GM06990 (cell line): ENCODE measurements around the gene CD200R1L.

ENCODE experiments used
- DNase-seq: peaks from one replicate; pipeline ENCODE4 v3.0.0-alpha.2; 2011; ENCODE audit not compliant: insufficient read length; ENCODE audit errors: extremely low read depth
- H3K27me3 ChIP-seq: replicated peaks from 2 replicates; pipeline ENCODE4 v1.6.0; 2011; ENCODE audit warnings: low read length; ENCODE audit not compliant: control insufficient read depth, insufficient read depth
- H3K36me3 ChIP-seq: 2 replicates; pipeline ENCODE4 v1.5.1; 2011; ENCODE audit warnings: low read length; ENCODE audit not compliant: control insufficient read depth, insufficient read depth
- H3K4me3 ChIP-seq: replicated peaks from 2 replicates; pipeline ENCODE4 v1.5.1; 2011; ENCODE audit warnings: low read depth, mild to moderate bottlenecking, control low read depth, low read length
- TF ChIP-seq, protein P1 (sequence below): IDR thresholded peaks from 2 replicates; pipeline ENCODE4 v1.5.1; 2011; ENCODE audit warnings: low read length, control low read depth, mild to moderate bottlenecking, inconsistent platforms; ENCODE audit not compliant: insufficient read depth, poor library complexity, severe bottlenecking

The CD200R1L gene

DNA sequence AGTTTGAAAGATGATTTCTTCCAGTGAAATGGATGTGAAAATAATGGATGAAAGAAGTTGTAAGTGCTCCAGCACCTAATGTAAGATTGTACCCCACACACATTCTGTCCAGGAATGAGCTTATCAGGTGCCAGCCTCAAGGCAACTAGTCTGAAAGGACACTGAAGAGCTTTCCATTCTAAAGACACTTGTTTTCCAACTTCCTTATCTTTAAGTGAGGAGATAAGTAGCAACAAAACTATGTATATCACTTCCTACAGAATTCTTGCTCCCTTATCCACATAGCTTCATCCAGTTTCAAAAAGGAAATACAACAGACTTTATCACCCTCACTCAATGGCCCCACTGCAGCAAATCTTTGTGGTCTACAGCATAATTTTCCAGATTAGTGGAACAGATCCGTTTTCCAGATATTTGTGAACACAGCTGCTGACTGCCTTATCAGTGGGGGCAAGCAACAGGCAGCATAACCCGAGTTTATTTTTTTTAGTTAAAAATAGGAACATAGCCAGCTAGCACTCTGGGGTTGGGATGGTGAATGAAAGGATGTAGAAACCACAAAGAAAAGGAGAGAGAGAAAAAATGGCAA, 60.6 kb downstream of the CD200R1L start:
- no peaks in the 10 kb centered on the region for H3K27me3 ChIP-seq
- TF ChIP-seq, protein P1, sequence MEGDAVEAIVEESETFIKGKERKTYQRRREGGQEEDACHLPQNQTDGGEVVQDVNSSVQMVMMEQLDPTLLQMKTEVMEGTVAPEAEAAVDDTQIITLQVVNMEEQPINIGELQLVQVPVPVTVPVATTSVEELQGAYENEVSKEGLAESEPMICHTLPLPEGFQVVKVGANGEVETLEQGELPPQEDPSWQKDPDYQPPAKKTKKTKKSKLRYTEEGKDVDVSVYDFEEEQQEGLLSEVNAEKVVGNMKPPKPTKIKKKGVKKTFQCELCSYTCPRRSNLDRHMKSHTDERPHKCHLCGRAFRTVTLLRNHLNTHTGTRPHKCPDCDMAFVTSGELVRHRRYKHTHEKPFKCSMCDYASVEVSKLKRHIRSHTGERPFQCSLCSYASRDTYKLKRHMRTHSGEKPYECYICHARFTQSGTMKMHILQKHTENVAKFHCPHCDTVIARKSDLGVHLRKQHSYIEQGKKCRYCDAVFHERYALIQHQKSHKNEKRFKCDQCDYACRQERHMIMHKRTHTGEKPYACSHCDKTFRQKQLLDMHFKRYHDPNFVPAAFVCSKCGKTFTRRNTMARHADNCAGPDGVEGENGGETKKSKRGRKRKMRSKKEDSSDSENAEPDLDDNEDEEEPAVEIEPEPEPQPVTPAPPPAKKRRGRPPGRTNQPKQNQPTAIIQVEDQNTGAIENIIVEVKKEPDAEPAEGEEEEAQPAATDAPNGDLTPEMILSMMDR: no peak
- no peaks in the 10 kb centered on the region for H3K36me3 ChIP-seq
- DNase-seq: no peak
- H3K4me3 ChIP-seq: no peak overlapping the region

DNA sequence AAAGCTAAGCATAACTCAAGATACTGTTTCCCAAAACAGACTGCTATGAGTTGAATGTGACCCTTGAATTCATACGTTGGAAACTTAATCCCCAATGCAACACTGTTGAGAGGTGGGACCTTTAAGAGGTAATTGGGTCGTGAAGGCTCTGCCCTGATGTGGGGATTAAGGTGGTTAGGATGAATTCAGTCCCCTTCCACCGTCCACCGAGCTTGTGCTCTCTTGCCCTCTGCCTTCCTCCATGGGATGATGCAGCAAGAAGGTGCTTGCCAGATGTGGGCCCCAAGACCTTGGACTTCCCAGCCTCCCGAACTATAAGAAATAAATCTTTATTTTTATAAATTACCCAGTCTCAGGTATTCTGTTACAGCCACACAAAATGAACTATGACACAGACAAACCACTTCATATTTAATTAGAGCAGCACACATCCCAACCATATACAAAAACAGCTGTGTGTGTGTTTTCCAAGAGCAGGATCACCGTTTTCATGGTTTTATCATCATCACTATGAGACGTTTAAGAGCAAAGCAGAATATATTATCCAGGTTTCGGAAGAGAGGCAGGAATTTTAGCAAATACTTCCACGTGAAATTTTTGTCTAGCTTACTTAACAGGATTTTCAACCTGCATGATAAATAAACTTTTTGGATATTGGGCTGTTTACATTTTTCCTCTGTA, 61.2 kb downstream of the CD200R1L start:
- Histone ChIP-seq H3K27me3 (no peaks in the 10 kb centered on the region), H3K36me3 (no peaks in the 10 kb centered on the region), H3K4me3 (no peak overlapping the region)
- no peak for DNase-seq
- TF ChIP-seq, protein P1: no peak

DNA sequence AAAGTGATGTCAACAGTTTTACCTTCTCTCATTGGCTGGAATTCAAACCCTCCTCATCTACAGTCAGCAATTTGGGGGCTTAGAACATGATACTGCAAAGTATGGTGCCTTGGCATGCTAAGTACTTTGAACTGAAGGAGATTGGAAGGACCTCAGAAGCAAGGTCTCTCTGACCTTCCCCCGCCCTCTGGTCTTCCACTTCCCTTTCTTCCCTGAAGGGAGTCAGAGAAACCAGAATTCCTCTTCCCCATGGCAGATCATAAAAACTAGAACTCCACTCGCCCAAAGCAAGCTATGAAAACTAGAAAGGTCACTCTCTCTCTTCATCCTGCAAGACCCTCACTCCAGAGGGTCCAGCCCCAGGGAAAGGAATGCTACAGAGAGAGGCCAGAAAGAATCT, 64.2 kb downstream of the CD200R1L start:
- TF ChIP-seq, protein P1: no peak
- Histone ChIP-seq H3K36me3 (no peaks in the 10 kb centered on the region), H3K4me3 (no peak overlapping the region), H3K27me3 (no peaks in the 10 kb centered on the region)
- DNase-seq: no peak

DNA sequence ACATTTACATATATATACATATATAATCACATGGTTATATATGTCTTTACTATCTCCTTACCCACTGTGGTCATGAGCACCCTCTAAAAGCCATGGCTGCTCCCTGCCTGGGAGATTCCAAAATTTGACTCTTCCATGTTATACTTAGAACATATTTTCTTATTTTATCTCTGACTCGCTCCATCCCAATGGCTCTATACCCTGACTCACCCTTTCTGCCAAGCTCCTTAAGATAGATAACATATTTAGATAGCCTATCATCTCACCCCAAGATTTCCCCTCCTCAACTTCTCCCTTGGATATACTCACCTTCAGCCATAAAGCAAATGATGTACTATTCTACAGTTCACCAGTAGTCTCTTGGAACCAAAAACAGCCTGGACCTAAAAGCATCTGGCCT, 65.1 kb downstream of the CD200R1L start:
- TF ChIP-seq, protein P1: no peak
- DNase-seq: no peak
- H3K36me3 ChIP-seq: no peaks in the 10 kb centered on the region
- no peaks in the 10 kb centered on the region for H3K27me3 ChIP-seq
- no peak overlapping the region for H3K4me3 ChIP-seq

DNA sequence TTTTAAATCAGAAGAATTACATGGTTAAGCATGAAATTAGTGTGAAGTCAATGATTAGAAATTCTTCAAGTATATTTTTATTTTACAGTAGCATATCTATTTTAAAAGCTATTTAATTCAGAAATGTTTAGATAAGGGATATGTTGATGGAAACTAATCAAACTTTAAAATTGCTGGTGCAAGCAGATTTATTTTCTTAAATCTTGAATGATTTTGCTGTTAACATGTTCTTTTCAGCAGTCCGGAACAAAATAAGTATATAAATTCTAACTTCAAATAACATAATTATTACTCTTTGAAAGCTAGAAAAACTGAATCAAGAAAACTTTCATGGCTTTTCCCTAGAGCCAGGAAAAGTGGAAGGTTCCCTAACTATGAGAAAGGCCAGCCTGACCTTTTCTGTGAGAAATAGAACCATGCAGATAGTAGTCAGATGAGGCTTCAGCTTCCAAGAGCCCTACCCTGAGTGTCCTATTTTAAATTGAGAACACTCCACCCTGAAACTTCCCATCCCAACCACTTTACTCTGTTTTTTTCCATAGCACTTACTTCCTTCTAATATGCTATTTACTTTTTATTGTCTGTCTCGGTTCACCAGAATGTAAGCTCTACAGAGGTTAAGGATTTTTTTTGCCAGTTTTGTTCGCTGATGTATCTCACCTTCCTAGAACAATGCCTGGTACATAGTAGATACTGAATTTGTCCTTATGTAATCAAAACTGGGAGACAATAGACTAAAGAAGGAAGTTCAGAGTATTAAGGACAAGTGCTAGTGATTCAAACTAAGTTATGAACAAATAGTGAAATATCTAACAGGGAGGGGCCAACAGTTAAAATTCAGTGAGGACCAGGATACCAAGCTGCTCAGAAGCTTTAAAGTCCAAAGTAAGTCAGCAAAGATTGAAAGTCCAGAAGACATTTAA, 66.8 kb downstream of the CD200R1L start:
- Histone ChIP-seq H3K4me3 (no peak overlapping the region), H3K36me3 (no peaks in the 10 kb centered on the region), H3K27me3 (no peaks in the 10 kb centered on the region; the same call in 1 of the 2 replicates)
- no peak for DNase-seq
- TF ChIP-seq, protein P1: no peak
